B cell (primary cell): ENCODE data around the gene MPP7.

Source experiments
- EZH2 ChIP-seq: IDR thresholded peaks from 2 replicates; pipeline ENCODE4 v1.6.1; 2012; ENCODE audit warnings: borderline replicate concordance, low read depth, mild to moderate bottlenecking, moderate library complexity, low read length; ENCODE audit not compliant: insufficient read depth, poor library complexity, severe bottlenecking
- TF ChIP-seq, protein P1 (sequence below): fragments of 200-600 bp; IDR thresholded peaks from one replicate; pipeline ENCODE4 v1.8.0; 2022; ENCODE audit warnings: antibody characterized with exemption, mild to moderate bottlenecking

DNA sequence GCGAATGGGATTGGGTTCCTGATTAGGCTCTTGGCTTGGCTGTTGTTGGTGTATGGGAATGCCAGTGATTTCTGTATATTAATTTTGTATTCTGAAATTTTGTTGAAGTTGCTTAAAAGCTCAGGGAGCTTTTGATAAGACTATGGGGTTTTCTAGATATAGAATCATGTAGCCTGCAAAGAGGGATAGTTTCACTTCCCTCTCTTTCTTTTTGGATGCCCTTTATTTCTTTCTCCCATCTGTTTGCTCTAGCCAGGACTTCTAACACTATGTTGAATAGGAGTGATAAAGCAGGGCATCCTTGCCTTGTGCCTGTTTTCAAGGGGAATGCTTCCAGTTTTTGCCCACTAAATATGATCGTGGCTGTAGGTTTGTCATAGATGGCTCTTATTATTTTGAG, 40.4 kb upstream of the MPP7 start:
- TF ChIP-seq, protein P1, sequence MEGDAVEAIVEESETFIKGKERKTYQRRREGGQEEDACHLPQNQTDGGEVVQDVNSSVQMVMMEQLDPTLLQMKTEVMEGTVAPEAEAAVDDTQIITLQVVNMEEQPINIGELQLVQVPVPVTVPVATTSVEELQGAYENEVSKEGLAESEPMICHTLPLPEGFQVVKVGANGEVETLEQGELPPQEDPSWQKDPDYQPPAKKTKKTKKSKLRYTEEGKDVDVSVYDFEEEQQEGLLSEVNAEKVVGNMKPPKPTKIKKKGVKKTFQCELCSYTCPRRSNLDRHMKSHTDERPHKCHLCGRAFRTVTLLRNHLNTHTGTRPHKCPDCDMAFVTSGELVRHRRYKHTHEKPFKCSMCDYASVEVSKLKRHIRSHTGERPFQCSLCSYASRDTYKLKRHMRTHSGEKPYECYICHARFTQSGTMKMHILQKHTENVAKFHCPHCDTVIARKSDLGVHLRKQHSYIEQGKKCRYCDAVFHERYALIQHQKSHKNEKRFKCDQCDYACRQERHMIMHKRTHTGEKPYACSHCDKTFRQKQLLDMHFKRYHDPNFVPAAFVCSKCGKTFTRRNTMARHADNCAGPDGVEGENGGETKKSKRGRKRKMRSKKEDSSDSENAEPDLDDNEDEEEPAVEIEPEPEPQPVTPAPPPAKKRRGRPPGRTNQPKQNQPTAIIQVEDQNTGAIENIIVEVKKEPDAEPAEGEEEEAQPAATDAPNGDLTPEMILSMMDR: no peak
- no peak for TF ChIP-seq EZH2
